Cardiac muscle cell (in vitro differentiated cells and primary cell): ENCODE data around the gene RNF145. TPM values are rescaled to one million over a fixed set of nuclear protein-coding genes. Genes with fewer than 3 reads are reported as not detected.

ENCODE experiments used
- DNase-seq, 2 donors: peaks; one replicate each; pipeline versions ENCODE4 v3.0.0 to v3.0.0-alpha.2; 2010 to 2017; ENCODE audit warnings: low read depth in 1 of 2, low spot score in 1 of 2
- H3K27ac ChIP-seq: fragments of 200-600 bp; sonication (generic); 2 replicates; pipeline ENCODE4 v1.5.1; 2016
- H3K27me3 ChIP-seq: fragments of 200-600 bp; sonication (generic); 2 replicates; pipeline ENCODE4 v1.6.0; 2016; ENCODE audit warnings: control low read depth
- H3K36me3 ChIP-seq: fragments of 200-600 bp; sonication (generic); 2 replicates; pipeline ENCODE4 v1.5.1; 2016; ENCODE audit warnings: control low read depth
- H3K4me1 ChIP-seq: fragments of 200-600 bp; sonication (generic); 2 replicates; pipeline ENCODE4 v1.8.1; 2017; ENCODE audit warnings: low read depth, mild to moderate bottlenecking, mixed run types
- H3K4me3 ChIP-seq: fragments of 200-600 bp; sonication (generic); 2 replicates; pipeline ENCODE4 v1.5.1; 2016; ENCODE audit warnings: mild to moderate bottlenecking
- H3K9me3 ChIP-seq: fragments of 200-600 bp; sonication (generic); 2 replicates; pipeline ENCODE4 v1.5.1; 2017; ENCODE audit warnings: low read depth, mild to moderate bottlenecking, control low read depth
- CTCF ChIP-seq: IDR thresholded peaks from 2 replicates; pipeline ENCODE4 v1.5.1; 2012; ENCODE audit warnings: low read depth, mild to moderate bottlenecking, low read length
- polyA plus RNA-seq: library from polyadenylated mRNA; unstranded; fragments of >200 nt; fragmentation: Nextera tagmentation; extraction: Ambion mirVana; gene quantifications from 2 replicates; pipeline ENCODE4 v1.2.1, GENCODE V29; 2016
- total RNA-seq: library from RNA; depleted of rRNA; stranded (reverse); fragments of >200 nt; gene quantifications from 2 replicates; pipeline ENCODE4 v1.2.3, GENCODE V29; 2016

RNF145 gene
- 38.7 and 46.9 TPM in 2 replicates for total RNA-seq
- polyA plus RNA-seq = 12.7 and 17.1 TPM in 2 replicates

- H3K36me3 ChIP-seq = no peaks in the 10 kb centered on the region
- H3K27me3 ChIP-seq = no peaks in the 10 kb centered on the region
- no peak for TF ChIP-seq CTCF
- no peaks in the 10 kb centered on the region for H3K9me3 ChIP-seq
- DNase-seq = peak; percentile 86 to 91
- H3K4me3 ChIP-seq = peak within 1 kb of the TSS; percentile 100
- peaks cover 26% of the 10 kb centered on the region for H3K4me1 ChIP-seq
- H3K27ac ChIP-seq = peak within 1 kb of the TSS; percentile 91
Measured at GRCh38 chr5:159209438-159210209, at the start of gene RNF145. Gene RNF145 (minus strand): TSS chr5:159209553. CDS start chr5:159203617, 5,936 bp downstream.

DNA sequence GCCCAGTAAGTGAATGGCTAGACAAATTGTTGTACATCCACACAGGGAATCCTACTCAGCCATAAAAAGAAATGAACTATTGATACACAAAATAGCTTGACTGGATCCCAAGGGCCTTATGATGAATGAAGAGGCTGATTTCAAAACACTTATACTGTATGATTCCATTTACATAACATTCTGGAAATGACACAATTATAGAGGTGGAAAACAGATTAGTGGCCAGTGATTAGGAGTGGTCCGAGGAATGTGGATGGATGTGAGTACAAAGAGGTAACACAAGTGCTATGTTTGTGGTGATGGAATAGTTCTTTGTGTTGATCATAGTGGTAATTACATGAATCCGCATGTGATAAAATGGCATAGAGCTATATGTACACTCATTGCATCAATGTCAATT lies 49.0 kb upstream of the RNF145 start:
- Histone ChIP-seq H3K27me3 (peaks cover 48% of the 10 kb centered on the region), H3K4me1 (no peaks in the 10 kb centered on the region), H3K4me3 (no peak overlapping the region), H3K9me3 (no peaks in the 10 kb centered on the region), H3K36me3 (no peaks in the 10 kb centered on the region), H3K27ac (no peak overlapping the region)
- no peak for DNase-seq
- no peak for TF ChIP-seq CTCF

DNA sequence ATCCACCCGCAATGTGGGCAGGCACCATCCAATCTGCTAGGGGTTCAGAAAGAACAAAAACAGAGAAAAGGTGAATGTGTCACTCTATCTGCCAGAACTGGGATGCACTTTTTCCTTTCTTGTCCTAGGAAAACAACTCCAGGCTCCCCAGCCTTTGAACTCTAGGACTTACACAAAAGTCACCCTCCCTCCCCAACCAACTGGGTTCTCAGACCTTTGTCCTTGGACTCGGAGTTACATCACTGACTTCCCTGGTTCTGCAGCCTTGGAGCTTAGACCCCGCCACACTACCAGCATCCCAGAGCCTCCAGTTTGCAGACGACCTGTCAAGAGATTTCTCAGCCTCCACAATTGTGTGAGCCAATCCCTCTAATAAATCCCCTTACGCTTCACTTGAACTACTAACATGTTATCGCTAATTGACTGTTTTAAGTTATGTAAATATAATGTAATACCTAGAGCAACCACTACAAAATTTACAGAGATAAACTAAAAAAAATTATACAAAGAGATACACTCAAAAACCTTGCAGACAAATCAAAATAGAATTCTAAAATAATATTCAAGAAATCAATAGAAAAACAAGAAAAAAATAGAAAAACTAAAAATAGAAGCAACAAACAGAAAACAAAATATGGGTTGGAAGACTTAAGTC lies 48.4 kb upstream of the RNF145 start:
- Histone ChIP-seq H3K27me3 (peaks cover 48% of the 10 kb centered on the region), H3K36me3 (no peaks in the 10 kb centered on the region), H3K4me3 (no peak overlapping the region), H3K27ac (no peak overlapping the region), H3K9me3 (no peaks in the 10 kb centered on the region), H3K4me1 (no peaks in the 10 kb centered on the region)
- no peak for TF ChIP-seq CTCF
- no peak for DNase-seq

- H3K27me3 ChIP-seq = peaks cover 48% of the 10 kb centered on the region
- H3K9me3 ChIP-seq = no peaks in the 10 kb centered on the region
- TF ChIP-seq CTCF = no peak
- H3K27ac ChIP-seq = no peak overlapping the region
- no peak for DNase-seq
- H3K36me3 ChIP-seq = no peaks in the 10 kb centered on the region
- no peaks in the 10 kb centered on the region for H3K4me1 ChIP-seq
- no peak overlapping the region for H3K4me3 ChIP-seq
Measured at GRCh38 chr5:159257007-159257406, 47.7 kb upstream of the RNF145 start.

- H3K27ac ChIP-seq = no peak overlapping the region
- H3K4me3 ChIP-seq = no peak overlapping the region
- H3K9me3 ChIP-seq = no peaks in the 10 kb centered on the region
- no peaks in the 10 kb centered on the region for H3K4me1 ChIP-seq
- no peak for TF ChIP-seq CTCF
- no peaks in the 10 kb centered on the region for H3K36me3 ChIP-seq
- DNase-seq = no peak
- H3K27me3 ChIP-seq = peaks cover 65% of the 10 kb centered on the region
Measured at GRCh38 chr5:159252195-159252594, 42.8 kb upstream of the RNF145 start.
